Activated naive CD8-positive, alpha-beta T cell treated with anti-CD3 and anti-CD28 coated beads for 36 hours (primary cell): ENCODE results near the gene CGB7. TPM values are rescaled to one million over a fixed set of nuclear protein-coding genes. Genes with fewer than 3 reads are reported as not detected.
A peak's percentile ranks its signal among the peaks of the same experiment; 100 is the strongest.
"Not testable (repeated sequence)": the region's sequence is repeated elsewhere in the genome, so short reads cannot be mapped to it uniquely, and the experiment has no call there.

Experiments used
- DNase-seq: peaks from one replicate; pipeline ENCODE4 v3.0.0; 2021
- H3K27ac Mint-ChIP-seq: one replicate; pipeline ENCODE4 v1.8.0; 2022; ENCODE audit warnings: mild to moderate bottlenecking, moderate library complexity, mixed read lengths
- H3K27me3 Mint-ChIP-seq: one replicate; pipeline ENCODE4 v1.8.0; 2022; ENCODE audit warnings: mild to moderate bottlenecking, mixed read lengths
- H3K36me3 Mint-ChIP-seq: one replicate; pipeline ENCODE4 v1.8.0; 2021; ENCODE audit warnings: mild to moderate bottlenecking, mixed read lengths
- H3K4me1 Mint-ChIP-seq: one replicate; pipeline ENCODE4 v1.8.0; 2021; ENCODE audit warnings: mixed read lengths
- H3K4me3 Mint-ChIP-seq: one replicate; pipeline ENCODE4 v1.8.0; 2022; ENCODE audit warnings: mild to moderate bottlenecking, moderate library complexity, mixed read lengths
- H3K9me3 Mint-ChIP-seq: one replicate; pipeline ENCODE4 v1.8.0; 2022; ENCODE audit warnings: mixed read lengths
- total RNA-seq, 2 experiments: library from RNA; stranded (reverse); gene quantifications; one replicate each; pipeline ENCODE4 v1.2.3, GENCODE V29; 2021

CGB7 gene
- total RNA-seq, 2 experiments from 2014 or later, result not detected

DNA sequence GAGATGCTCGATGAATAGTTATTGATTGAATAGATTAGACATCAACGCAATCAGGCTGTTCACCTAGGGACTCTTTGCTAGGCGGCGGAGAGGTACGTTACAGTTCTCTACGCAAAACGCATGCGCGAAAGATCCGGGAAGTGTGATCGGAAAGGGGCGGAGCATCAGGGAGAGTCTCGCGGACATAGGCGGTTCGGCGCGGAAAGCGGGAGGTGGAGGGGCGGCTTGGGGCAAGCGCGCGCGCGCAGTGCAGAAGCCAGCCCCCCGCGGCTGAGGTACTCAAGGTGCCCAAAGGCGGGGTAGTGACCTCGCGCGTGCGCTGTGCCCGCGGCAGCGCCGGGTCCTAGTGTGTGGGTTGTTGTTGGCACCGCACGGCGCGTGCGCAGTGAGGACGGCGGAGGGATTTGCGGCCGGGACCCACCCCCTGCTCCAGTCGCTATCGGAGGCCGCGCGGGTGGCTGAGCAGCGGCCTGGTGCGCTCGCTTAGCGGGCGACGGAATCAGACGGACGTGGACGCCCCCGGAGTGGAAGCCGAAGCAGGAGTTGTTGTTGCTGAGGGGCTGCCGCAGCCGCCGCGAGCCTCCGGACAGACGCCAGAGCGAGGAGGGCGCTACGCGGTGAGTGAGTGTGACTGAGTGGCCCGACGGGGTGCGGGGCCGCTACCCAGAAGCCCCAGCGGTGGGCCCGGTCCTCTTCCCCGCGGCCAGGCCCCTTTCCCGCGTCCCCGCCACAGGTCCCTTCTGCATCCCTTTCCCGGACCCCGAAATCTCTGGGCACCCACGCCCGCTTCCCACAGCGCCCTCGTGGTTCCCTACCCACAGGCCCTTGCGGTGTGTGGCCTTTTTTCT lies 27.7 kb upstream of the CGB7 start, which contains the start of gene SNRNP70:
TSS of gene SNRNP70 (plus strand) at position 432 of the 848 bp plus-strand sequence. CDS start 964 bp downstream, outside the sequence.
- DNase-seq, result peak; percentile 100
- peaks cover 26% of the 10 kb centered on the region for H3K4me1 Mint-ChIP-seq
- H3K36me3 Mint-ChIP-seq, result peaks cover 22% of the 10 kb centered on the region
- H3K27me3 Mint-ChIP-seq, result no peaks in the 10 kb centered on the region
- H3K27ac Mint-ChIP-seq, result peak within 1 kb of the TSS; percentile 94
- peak within 1 kb of the TSS; percentile 98 for H3K4me3 Mint-ChIP-seq
- no peaks in the 10 kb centered on the region for H3K9me3 Mint-ChIP-seq

GRCh38 chr19:49084206-49085019 lies 26.9 kb upstream of the CGB7 start:
- H3K4me1 Mint-ChIP-seq, result peaks cover 22% of the 10 kb centered on the region
- peak overlapping the region; percentile 98 for H3K4me3 Mint-ChIP-seq
- H3K9me3 Mint-ChIP-seq, result no peaks in the 10 kb centered on the region
- H3K27me3 Mint-ChIP-seq, result no peaks in the 10 kb centered on the region
- peak overlapping the region; percentile 94 for H3K27ac Mint-ChIP-seq
- H3K36me3 Mint-ChIP-seq, result peaks cover 20% of the 10 kb centered on the region
- DNase-seq, result no peak

- Mint-ChIP-seq H3K4me3 (no peak overlapping the region), H3K9me3 (no peaks in the 10 kb centered on the region), H3K27ac (no peak overlapping the region), H3K27me3 (peaks cover 4% of the 10 kb centered on the region), H3K4me1 (peaks cover 5% of the 10 kb centered on the region), H3K36me3 (peaks cover 6% of the 10 kb centered on the region)
- DNase-seq, result no peak
These were observed 23.7 kb upstream of the CGB7 start for GRCh38 chr19:49081273-49081672.

DNA sequence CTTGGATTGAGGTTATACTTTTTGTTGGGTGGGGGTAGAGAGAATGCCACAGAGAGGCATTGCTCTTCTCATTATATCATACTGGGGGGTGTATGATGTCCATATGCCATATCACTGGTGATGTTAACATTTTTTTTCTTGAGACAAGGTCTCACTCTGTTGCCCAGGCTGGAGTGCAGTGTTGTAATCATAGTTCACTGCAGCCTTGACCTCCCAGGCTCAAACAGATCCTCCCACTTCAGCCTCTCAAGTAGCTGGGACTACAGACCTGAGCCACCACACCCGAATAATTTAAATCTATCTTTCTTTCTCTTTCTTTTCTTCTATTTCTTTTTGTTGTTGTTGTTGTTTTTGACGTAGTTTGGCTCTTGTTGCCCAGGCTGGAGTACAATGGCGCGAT lies 22.8 kb upstream of the CGB7 start:
- DNase-seq, result no peak
- Mint-ChIP-seq H3K36me3 (no peaks in the 10 kb centered on the region), H3K27me3 (peaks cover 12% of the 10 kb centered on the region), H3K27ac (no peak overlapping the region), H3K4me3 (no peak overlapping the region), H3K9me3 (no peaks in the 10 kb centered on the region), H3K4me1 (peaks cover 3% of the 10 kb centered on the region)

DNA sequence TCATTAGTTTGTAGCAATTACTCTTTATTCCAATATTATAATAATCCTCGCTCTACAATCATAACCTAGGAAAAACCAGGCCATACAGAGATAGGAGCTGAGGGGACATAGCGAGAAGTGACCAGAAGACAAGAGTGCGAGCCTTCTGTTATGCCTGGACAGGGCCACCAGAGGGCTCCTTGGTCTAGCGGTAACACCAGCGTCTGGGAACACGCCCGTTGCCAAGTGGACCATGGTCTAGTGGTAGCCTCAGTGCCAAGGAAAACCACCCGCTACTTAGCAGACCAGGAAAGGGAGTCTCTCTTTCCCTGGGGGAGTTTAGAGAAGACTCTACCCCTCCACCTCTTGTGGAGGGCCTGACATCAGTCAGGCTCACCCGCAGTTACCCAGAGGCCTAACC lies 17.3 kb upstream of the CGB7 start:
- H3K27ac Mint-ChIP-seq, H3K4me3 Mint-ChIP-seq, H3K9me3 Mint-ChIP-seq: not testable (repeated sequence)

DNA sequence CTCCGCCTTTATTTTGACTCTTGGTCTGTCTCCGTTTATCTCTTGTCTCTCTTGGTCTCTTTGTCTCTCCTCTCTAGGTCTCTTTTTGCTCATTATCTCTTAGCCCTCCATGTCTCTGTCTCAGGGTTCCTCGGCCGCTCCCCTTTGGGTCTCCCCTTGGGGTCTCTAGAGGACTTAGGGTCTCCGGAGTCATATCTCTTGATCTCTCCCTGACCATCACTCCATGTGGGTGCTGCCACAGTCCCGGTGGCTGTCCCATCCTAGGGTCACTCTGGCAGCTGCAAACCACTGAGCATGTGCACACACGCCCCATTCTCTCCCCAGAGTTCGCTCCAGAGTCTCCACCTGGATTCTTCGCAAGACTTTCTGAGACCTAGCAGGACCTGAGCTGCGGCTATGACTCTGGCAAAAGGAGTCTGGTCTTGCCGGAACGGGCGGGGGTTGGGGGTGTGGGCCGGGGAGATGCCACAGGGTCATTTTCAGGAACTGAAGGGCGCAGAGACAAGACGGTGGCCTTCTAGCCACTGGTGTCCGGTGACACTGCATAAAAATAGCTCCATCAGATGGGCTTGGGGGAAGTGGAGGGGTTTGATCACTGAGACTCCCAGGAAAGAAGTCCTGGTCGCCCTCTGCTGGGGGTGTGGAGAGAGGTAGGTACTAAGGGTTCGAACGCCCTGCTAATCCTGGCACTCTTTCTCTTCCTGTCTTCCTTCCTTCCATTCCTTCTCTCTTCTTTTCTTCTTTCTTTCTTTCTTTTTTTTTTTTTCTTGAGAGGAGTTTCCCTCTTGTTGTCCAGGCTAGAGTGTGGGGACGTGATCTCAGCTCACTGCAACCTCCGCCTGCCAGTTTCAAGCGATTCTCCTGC lies 16.2 kb upstream of the CGB7 start:
- H3K27ac Mint-ChIP-seq, result no peak overlapping the region
- DNase-seq, result no peak
- peaks cover 10% of the 10 kb centered on the region for H3K4me1 Mint-ChIP-seq
- no peak overlapping the region for H3K4me3 Mint-ChIP-seq
- peaks cover 70% of the 10 kb centered on the region for H3K27me3 Mint-ChIP-seq
- peaks cover 1% of the 10 kb centered on the region for H3K9me3 Mint-ChIP-seq
- peaks cover 2% of the 10 kb centered on the region for H3K36me3 Mint-ChIP-seq

More for the DNA sequence above, 17.3 kb upstream of the CGB7 start:
- H3K27me3 Mint-ChIP-seq, result peaks cover 60% of the 10 kb centered on the region
- DNase-seq, H3K4me1 Mint-ChIP-seq, H3K36me3 Mint-ChIP-seq: not testable (repeated sequence)

- no peak overlapping the region for H3K4me3 Mint-ChIP-seq
- H3K9me3 Mint-ChIP-seq, result peaks cover 1% of the 10 kb centered on the region
- peaks cover 86% of the 10 kb centered on the region for H3K27me3 Mint-ChIP-seq
- DNase-seq, result no peak
- peaks cover 10% of the 10 kb centered on the region for H3K4me1 Mint-ChIP-seq
- H3K27ac Mint-ChIP-seq, result no peak overlapping the region
- peaks cover 2% of the 10 kb centered on the region for H3K36me3 Mint-ChIP-seq
These were observed 14.5 kb upstream of the CGB7 start for GRCh38 chr19:49071860-49072547.

DNA sequence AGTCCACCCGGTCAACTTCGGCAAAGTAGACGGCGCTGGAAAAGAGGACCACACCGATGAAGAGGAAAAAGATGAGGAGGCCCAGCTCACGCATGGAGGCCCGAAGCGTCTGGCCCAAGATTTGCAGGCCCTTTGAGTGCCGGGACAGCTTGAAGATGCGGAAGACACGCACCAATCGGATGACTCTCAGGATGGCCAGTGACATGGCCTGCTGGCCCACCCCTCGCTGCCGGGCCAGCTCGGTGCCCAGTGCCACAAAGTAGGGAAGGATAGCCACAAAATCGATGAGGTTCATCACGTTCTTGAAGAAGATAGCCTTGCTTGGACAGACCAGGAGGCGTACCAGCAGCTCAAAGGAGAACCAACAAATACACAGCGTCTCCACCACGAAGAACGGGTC lies 12.9 kb upstream of the CGB7 start:
- H3K9me3 Mint-ChIP-seq, result peaks cover 1% of the 10 kb centered on the region
- peaks cover 2% of the 10 kb centered on the region for H3K36me3 Mint-ChIP-seq
- no peak overlapping the region for H3K4me3 Mint-ChIP-seq
- H3K27ac Mint-ChIP-seq, result no peak overlapping the region
- peaks cover 90% of the 10 kb centered on the region for H3K27me3 Mint-ChIP-seq
- peaks cover 10% of the 10 kb centered on the region for H3K4me1 Mint-ChIP-seq
- DNase-seq, result no peak

- no peak for DNase-seq
- no peak overlapping the region for H3K27ac Mint-ChIP-seq
- H3K4me1 Mint-ChIP-seq, result peaks cover 10% of the 10 kb centered on the region
- H3K27me3 Mint-ChIP-seq, result peaks cover 89% of the 10 kb centered on the region
- peaks cover 1% of the 10 kb centered on the region for H3K9me3 Mint-ChIP-seq
- no peak overlapping the region for H3K4me3 Mint-ChIP-seq
- H3K36me3 Mint-ChIP-seq, result peaks cover 2% of the 10 kb centered on the region
These were observed 11.5 kb upstream of the CGB7 start for GRCh38 chr19:49069026-49069425.

DNA sequence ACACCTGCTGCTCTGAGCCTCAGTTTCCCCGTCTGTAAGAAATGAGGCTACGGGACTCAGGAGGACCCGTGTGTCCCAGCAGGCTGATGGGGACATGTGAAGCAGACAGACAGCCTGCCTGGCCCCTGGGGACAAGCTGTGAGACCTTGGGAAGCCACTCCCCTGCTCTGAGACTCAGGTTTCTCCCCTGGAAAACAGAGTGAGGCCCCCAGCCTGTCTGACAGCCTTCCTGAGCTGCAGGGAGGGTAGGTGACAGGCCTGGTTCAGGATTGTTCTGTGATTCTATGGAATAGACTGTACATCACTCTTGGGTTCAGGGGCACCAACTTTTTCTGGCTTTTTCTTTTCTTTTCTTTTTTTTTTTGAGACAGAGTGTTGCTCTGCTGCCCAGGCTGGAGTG lies 10.0 kb upstream of the CGB7 start:
- peaks cover 85% of the 10 kb centered on the region for H3K27me3 Mint-ChIP-seq
- no peaks in the 10 kb centered on the region for H3K36me3 Mint-ChIP-seq
- no peaks in the 10 kb centered on the region for H3K4me1 Mint-ChIP-seq

GRCh38 chr19:49065905-49066512 lies 8.5 kb upstream of the CGB7 start:
- DNase-seq, result no peak
- H3K4me3 Mint-ChIP-seq, result no peak overlapping the region
- H3K27ac Mint-ChIP-seq, result no peak overlapping the region
- no peaks in the 10 kb centered on the region for H3K9me3 Mint-ChIP-seq
- peaks cover 81% of the 10 kb centered on the region for H3K27me3 Mint-ChIP-seq
- no peaks in the 10 kb centered on the region for H3K4me1 Mint-ChIP-seq
- H3K36me3 Mint-ChIP-seq, result no peaks in the 10 kb centered on the region

More for the DNA sequence above, 10.0 kb upstream of the CGB7 start:
- Mint-ChIP-seq H3K9me3 (no peaks in the 10 kb centered on the region), H3K27ac (no peak overlapping the region), H3K4me3 (no peak overlapping the region)
- DNase-seq, result no peak

- H3K4me1 Mint-ChIP-seq, result no peaks in the 10 kb centered on the region
- H3K27ac Mint-ChIP-seq, result no peak within 1 kb of the TSS
- no peaks in the 10 kb centered on the region for H3K36me3 Mint-ChIP-seq
- no peak for DNase-seq
- peaks cover 82% of the 10 kb centered on the region for H3K27me3 Mint-ChIP-seq
- no peak within 1 kb of the TSS for H3K4me3 Mint-ChIP-seq
- no peaks in the 10 kb centered on the region for H3K9me3 Mint-ChIP-seq
These were observed 7.4 kb upstream of the CGB7 start, which contains the start of gene NTF4 for GRCh38 chr19:49064768-49065611. Gene NTF4 (minus strand): TSS chr19:49064818. CDS start chr19:49061997, 2,821 bp downstream.

DNA sequence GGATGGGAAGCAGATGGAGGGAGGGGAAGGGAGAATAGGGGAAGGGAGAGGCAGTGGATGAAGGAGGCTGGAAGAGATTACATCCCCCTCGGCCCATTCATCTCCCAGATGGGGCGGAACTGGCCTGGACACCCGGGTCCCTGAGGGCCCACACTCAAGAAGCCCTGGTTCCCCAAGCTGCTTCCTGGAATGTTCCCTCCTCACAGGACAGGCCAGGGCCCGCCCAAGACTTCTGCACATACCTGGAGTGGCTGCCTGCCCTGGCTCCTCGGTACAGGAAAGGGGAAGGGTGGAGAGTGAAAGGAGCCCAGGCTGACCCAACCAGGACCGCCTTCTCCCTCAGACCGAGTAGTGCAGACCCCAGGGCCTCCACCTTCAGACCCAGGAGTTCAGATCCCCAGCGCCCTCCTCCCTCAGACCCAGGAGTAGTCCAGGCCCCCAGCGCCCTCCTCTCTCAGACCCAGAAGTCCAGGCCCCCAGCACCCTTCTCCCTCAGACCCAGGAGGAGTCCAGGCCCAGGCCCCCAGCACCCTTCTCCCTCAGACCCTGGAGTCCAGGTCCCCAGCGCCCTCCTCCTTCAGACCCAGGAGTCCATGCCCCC lies 6.6 kb upstream of the CGB7 start:
- Mint-ChIP-seq H3K27ac (no peak overlapping the region), H3K27me3 (peaks cover 84% of the 10 kb centered on the region), H3K9me3 (no peaks in the 10 kb centered on the region), H3K36me3 (no peaks in the 10 kb centered on the region), H3K4me1 (no peaks in the 10 kb centered on the region), H3K4me3 (no peak overlapping the region)
- DNase-seq, result no peak
